NCI-H1105 (cell line): ENCODE measurements around the gene FAM131C.
A peak's percentile ranks its signal among the peaks of the same experiment; 100 is the strongest.
"Not testable (repeated sequence)": the region's sequence is repeated elsewhere in the genome, so short reads cannot be mapped to it uniquely, and the experiment has no call there.

Experiments used
- DNase-seq: peaks from one replicate; lab custom pipeline; 2025; lab: John Stamatoyannopoulos, UW

FAM131C gene

DNA sequence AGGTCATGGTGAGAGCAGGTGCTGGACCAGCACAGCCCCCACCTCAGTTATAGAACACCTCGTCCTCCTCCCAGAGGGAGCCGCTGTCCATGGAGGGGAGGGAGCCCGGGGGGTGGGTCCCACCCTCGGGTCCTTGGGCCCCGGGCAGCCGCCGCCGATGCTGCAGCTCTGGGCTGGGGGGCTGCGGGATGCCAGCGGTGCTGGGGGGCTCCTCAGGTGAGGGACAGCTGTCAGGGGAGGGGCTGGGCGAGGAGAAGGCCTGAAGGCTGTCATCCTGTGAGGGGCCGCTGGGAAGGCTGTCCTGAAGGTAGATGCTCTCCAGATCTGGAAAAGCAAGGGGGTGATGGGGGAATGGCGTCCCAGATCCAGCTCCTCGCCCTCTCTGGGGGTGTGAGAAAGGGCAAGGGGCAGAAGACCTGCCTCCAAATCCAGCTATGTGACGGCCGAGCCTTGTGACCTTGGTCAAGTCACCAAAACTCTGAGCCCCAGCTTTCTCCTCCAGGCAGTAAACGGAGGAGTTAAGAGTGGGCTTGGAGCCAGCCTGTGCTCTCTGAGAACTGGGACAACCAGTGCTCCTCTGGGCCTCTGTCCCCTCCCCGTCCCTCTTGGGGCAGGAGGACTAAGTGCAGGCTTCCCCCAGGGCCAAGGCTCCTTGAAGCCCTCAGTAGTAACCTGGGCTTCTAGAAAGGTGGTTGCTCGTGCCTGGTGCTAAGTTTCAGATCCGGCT lies 14.9 kb downstream of the FAM131C start:
- not testable (repeated sequence) for DNase-seq

DNA sequence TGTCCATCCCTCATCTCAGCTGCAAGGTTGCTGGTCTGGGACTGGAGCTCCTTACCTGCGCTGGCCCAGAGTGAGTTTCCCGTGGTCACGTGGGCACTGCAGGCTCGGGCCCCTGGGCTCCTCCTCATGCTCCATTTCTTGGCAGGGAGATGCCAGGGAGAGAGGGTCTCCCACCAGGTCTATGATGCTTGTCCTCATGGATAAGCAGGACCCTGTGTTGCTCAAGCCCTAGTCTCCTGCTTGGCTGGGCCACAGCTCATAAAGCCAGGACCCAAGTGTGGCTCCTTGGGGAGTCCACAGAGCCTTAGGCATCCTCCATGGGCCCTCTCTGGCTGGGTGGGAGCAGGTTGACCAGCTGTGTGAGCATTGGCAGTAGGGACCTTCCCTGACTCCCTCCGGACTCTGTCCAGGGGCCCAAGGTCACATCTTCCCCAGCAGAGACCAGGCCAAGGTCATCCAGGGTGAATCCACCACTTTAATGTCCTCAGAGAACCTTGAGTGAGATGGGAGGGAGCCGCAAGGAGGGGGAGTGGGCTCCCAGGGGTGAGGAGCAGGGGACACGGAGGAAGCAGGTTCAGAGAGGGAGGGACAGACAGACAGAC lies 16.0 kb downstream of the FAM131C start:
- DNase-seq, result not testable (repeated sequence)

DNA sequence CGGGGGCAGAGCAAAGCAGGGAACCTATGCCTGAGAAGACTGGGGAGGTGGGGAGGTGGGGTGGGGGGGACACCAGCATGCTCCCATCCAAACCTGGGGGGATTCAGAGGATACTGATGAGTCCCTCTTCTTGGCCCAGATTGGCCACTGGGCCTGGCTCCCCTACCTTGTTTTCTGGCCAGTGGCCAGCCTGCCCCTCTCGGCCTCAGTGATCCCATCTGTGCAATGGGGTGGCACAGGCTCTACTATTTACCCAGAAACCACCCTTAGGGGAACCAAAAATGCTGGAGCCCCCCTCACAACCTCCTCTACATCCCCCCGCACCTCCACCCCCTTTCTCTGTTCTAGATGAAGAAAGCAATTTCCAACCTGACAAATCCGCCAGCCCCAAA lies 16.9 kb downstream of the FAM131C start:
- not testable (repeated sequence) for DNase-seq

DNA sequence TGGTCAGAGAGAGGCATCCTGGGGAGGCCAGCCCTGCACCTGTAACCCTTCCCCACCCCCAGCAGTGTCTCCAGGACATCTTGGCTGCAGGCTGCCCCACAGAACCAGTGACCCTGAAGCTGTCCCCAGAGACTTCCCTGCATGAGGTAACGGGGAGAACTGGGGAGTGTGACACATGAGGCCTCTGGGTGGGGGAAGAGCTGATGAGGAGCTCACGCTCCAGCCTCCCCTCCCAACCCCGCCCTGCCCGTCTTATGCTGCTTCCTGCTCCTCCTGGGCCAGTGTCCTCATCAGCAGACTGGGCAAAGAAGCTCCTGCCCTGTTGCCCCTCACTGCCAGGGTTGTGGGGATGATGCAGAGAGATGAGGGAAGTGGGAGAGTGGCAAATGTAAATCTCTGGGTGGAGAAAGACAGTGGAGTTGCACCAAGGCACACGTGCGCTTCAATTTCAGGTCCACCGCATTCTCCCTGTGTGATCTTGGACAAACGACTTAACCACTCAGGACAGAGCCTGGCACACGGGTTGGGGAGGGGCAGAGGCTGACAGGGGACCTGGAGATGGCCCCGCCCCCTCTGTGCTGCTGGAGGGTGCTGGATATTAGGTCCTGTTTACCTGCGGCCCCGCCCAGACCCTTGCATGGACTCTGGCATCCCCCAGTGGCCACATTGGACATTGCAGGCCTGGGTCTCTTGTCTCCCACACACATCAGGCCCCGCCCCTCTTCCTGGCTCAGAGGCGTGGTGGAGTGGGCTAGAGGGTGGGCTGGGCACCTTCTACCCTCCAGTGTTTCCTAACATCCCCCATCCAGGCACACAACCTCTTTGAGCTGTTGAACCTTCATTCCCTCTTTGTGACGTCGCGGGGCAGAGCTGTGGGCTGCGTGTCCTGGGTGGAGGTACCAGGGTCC lies 17.6 kb downstream of the FAM131C start:
- peak; percentile 91 for DNase-seq

DNA sequence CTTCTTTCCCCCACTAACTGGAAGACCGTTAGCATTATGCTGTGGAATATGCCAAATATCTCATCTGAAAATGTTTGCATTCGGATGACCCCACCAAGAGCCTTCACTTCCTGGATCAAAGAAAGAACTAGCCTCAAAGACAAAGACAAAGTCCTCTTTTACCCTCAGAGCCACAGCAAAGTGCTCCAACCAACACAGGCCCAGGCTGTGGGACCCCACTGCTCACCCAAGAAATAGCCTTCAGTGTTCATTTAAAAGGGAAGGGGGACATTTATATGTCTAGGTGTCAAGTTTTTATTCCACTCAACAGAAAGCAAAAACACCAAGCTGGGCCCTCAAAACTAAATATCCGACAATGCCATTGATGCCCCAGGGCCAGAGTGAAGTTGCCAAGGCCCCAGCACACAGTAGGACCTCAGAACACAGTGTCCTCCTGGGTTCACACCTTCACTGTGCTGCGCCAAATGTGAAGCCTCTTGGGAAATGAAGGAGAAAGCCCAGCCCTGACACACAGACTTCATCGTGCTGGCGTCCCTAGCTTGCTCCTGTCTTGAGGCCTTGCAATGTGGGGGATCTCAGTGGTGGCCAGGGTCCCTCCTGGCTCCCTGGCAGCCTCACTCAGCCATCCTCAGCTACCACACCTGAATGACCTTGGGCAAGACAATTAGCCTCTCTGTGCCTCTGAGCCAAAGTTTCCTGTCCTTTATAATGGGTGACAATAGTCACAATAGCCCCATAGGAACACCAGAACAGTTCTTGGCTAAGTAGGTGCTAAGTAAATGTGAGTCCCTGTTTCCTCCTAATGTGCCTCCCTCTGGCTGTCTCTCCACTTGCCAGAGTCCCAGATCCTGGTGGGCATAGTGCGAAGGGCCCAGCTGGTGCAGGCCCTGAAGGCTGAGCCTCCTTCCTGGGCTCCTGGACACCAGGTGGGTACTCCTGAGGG lies 18.6 kb downstream of the FAM131C start:
- DNase-seq, result no peak

DNA sequence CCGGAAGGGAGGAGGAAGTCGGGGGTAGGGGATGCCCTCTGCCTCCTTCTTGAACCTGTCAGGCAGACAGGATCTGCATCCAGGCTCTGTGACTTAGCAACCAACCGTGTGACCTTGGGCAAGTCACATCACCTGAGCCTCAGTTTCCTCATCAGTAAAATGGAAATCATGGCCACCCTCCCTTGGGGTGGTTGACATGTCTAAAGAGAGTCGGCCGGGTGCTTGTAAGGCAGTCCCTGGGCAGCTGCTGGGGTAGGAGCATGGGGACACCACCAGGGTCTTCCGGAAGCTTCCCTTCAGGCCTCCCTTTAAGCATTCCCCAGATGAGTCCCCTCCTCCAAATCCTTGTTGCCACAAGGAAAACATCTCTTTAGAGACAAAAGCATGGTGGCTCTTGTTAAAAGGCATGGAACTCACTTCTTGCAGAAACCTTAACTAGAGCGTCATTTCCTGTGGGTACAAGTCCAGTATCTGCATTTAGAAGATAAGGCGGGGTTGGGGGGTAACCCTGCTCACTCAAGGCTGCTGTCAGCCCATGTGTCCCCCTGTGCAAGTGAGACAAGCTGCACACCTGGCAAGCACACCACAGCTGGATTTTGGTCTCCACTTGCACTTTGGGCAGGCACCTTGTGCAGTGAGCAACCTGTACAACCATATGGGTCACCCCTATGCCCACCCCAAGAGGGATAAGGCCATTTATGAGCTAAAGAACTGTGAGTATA lies 19.5 kb downstream of the FAM131C start:
- no peak for DNase-seq

DNA sequence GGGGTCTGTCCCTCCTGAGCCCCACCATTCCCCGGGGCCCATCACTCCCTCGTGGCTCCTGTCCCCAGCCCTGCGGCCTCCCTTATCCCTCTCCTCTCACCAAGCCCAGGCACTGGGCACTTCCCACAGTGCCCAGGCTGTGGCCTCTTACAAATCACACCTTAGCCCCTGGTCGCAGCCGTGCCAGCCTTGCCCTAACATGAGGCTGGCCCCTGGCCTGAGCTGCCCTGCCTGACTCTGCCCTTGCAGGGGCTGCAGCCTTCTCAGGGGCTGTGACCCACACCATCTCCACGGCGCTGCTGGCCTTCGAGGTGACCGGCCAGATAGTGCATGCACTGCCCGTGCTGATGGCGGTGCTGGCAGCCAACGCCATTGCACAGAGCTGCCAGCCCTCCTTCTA lies 21.5 kb downstream of the FAM131C start:
- DNase-seq, result not testable (repeated sequence)

DNA sequence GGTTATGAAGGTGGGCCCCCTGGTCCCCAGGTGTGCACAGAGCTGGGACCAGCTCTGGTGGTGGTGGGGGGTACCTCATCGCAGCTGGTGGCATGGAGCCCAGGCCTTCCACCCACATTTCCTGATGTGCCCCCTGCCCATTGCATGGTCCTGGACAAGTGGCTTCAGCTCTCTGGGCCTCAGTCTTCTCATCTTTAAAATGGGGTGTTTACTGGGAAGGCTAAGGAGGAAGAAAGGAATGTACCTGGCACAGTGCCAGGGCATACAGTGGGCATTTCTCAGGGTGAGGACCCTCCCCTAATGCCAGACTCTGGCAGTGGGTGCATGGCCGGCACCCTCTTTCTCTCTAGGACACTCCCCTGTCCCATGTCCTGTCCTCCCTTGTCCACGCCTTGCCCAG lies 22.4 kb downstream of the FAM131C start:
- DNase-seq, result no peak

DNA sequence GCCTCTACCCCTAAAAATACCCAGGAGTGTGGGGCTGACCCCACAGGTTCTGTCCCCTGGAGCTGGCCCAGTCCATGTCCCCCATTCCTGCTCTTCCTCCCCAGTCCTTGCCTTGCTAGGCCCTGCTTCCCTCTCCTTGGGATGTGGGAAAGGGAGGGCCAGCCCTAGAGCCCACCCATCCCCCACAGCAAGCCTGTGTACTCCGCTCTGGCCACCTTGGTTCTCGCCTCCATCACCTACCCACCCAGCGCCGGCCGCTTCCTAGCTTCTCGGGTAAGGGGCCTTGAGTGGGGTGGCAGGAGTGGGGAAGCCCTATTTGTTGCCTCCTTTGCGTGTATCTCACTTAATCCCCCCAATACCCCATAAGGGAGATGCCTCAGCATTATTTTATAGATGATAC lies 23.1 kb downstream of the FAM131C start:
- DNase-seq, result no peak

DNA sequence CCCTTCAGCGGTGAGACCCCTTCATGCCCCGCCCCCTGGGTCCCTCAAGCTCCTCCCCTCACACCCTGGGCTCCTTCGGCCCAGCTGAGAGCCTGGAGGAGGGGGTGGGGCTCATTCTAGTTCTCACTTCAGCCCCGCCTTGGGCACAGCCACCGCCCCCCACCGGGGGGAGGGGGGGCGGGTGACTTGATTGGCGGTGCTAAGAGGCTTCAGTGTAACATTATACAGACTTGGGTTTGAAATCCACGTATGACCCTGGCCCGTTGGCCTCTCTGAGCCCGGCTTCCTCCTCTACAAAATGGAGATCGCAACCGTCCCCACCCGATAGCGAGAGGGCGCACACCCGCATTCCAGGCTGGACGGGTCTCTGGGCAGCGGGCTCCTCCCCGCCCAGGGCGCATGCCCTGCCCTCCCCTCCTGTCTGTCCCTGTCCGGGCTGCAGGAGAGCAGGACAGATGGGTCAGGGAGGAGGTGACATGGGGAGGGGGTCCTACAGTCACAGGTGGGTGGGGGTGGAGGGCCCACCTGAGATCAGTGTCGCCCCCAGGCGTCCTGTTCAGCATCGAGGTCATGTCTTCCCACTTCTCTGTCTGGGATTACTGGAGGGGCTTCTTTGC lies 24.8 kb downstream of the FAM131C start:
- peak; percentile 86 for DNase-seq

DNA sequence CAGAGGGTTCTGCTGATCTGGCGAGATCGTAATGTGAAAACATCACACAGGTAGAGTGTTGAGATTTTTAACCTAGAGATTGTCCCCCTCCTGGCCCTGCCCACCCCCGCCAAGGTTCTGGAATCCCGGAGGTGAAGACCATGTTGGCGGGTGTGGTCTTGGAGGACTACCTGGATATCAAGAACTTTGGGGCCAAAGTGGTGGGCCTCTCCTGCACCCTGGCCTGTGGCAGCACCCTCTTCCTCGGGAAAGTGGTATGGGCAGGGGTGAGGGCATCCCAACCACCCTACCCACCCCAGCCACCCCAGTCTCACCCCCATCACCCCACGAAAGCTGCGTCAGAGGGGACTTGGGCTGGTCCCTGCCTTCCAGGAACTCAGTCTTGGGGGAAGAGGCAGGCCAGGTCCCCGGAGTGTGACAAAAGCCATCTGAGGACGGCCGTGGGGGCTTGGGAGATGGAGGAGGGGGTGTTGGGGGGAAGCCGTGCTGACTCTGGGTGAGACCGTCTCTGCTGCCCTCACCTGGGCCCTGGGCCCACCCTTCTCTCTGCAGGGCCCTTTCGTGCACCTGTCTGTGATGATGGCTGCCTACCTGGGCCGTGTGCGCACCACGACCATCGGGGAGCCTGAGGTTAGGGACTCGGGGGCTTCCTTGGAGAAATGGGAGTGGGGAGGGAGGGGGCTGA lies 25.5 kb downstream of the FAM131C start:
- no peak for DNase-seq

DNA sequence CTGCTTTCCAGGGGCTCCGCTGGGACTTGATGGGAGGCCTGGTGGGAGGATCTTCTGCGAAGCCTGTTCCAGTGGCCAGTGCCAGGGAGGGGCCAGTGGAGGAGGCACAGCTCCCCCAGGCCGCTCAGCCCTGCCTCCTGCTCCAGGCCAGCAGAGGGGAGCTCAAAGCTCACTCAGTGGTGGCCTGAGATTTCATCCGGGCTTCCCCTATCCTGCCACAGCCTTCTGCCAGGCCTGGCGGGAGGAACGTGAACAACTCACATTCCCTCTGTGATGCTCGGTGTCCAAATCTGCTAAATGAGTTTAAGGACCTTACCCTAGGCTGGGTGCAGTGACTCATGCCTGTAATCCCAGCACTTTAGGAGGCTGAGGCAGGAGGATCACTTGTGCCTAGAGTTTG lies 26.6 kb downstream of the FAM131C start:
- DNase-seq, result no peak

DNA sequence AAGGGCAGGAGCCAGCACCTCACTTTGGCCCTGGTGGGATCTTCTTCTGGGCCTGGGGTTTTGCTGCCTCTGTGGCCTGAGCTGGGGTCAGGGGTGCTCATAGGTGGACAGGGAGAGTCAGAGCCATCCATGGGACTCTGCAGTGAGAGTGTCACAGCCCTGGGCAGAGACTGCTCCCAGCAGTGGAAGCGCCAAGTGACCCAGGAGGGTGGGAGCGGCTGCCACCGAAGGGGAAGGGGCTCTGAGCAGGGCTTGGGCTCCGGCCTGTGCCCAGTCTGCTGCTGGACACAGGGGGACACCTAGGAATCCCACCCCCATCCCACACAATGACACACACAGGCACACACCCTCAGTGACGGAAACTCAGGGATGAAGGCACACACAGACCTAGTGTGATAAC lies 29.5 kb downstream of the FAM131C start:
- no peak for DNase-seq

DNA sequence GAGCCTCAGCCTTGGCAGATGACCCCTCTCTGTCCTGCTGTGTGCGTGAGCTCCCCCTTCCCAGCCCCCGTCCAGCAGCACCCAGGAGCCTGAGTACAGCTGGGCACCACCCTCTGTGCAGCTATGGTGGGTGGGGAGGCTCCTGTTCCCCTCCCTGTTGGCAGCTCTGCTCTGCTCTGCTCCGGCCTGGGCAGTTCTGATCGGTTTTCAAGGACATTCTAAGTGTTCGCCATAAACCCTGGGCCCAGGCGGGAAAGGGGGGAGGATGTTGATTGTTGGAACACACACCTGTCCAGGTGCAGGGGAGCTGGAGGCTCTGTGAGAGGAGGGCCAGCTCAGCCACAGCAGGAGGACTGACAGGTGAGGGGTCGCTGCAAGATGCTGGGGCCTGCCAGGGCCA lies 29.9 kb downstream of the FAM131C start, which contains the start of gene CLCNKB:
Gene CLCNKB (plus strand): TSS at position 262 of the 400 bp plus-strand sequence. CDS start 711 bp downstream, outside the sequence.
- no peak for DNase-seq

DNA sequence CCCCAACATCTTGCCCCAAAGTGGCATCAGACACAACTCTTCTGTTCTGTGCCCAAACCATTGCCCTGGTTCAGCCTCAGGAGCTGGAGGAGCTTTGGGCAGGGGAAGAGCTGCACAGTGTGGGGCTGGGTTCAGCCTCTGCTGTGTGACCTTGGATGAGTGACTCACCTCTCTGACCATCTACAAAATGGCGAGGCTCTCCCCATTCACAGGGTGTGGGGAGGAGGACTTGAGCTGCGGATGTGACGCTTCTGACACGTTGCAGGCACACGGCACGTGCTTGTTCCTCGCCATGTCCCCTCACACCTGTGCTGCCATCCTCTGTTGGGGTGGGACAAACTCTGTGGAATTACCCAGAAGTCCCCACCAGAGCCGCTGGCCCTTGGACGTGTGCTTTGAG lies 30.8 kb downstream of the FAM131C start:
- DNase-seq, result not testable (repeated sequence)

DNA sequence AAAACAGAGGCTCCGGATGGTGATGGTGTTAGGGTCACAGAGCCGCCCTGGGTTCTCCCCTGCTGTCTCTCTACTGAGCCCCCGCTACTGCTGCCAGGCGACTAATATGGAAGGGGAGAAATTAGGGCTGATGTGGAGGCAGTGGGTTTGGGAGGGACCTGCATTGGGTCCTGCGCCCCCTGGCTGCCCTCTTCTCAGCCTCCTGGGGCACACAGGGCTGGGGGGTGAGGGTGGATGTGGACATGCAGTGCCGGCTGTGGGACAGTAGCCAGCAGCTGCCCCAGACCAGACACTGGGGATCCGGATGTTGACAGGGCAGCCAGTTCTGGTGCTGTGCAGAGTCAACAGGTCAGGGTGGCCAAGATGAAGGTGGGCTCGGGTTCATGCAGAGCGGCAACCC lies 31.4 kb downstream of the FAM131C start:
- DNase-seq, result no peak

DNA sequence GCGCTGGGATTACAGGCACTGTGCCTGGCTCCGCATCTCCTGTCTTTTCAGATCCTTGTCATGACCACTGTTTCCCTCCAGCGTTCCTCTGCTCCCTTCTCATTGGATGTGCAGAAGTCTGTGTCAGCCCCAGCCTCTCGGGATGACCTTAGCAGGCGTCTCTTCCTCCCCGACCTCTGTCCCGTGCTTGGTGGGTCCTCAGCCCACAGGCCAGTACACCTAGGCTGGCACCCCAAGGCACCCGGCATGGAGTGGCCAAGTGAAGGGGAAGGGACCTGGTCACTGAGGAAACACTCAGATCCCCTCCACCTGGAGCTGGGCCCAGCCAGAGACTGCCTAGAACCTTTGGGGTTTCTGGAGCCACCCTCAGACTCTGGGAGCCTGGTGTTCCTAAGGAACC lies 32.3 kb downstream of the FAM131C start:
- no peak for DNase-seq

DNA sequence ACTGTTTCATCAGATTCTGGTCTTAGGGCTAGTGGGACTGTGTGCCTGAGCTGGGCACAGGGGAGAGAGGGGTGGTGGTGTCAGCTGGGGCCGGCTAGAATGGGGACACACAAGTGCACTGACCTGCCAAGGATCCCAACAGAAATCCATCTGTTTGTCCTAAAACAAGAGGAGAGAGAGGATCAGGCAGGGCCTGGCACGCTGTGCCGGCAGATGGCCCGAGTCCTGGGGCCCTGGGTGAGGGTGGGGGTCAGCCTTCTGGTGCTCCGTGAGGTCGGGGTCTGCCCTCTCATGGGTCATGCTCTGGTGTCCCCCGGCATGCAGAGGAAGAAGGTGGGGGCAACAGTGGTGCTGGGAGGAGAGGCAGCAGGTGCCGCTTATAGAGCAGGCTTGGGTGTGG lies 33.6 kb downstream of the FAM131C start:
- not testable (repeated sequence) for DNase-seq

DNA sequence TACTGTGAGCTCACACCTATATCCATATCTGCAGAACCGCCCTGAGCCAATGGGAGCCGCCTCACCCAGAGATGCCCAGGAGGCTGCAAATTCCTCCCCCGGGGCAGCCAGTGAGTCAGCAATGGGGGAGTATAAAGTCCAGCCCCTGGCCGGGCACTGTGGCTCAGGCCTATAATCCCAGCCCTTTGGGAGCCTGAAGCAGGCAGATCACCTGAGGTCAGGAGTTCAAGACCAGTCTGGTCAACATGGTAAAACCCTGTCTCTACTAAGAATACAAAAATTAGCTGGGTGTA lies 34.9 kb downstream of the FAM131C start:
- no peak for DNase-seq

DNA sequence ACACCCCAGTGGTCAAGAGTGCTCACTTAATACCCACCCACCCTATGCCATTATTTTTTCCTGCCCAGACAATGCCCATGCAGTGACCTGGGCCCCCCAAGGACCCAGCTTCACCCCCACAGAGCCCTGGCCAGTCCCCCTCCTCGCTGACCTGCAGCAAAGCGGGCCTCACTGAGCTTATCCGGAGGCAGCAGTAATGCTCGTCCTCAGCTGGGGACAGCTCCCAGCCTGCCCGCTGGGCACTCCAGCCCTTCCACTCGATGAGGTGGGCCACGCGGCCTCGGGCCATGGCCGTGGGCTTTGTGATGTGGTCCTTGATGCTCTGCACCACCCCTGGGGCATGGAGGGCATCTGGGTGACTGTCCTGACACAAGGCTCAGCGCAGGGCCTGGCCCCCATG lies 37.0 kb downstream of the FAM131C start:
- DNase-seq, result not testable (repeated sequence)
